Gastrocnemius medialis (tissue), 4 donors: ENCODE measurements around the gene GOLGA6A.

ENCODE experiments used
- CTCF ChIP-seq, 5 experiments: fragments of 450-650 bp in 3 of 5; fragments of 200-600 bp in 2 of 5; sonication (generic) in 2 of 5; IDR thresholded peaks in 4 of 5; conservative IDR thresholded peaks in 1 of 5; 1 replicate in 4 of 5; 2 replicates in 1 of 5; pipeline ENCODE4 v1.5.1; 2016 to 2019; ENCODE audit warnings: antibody characterized with exemption in 5 of 5, mild to moderate bottlenecking in 3 of 5, moderate library complexity in 3 of 5
- POLR2A ChIP-seq, 2 donors: fragments of 450-650 bp; IDR thresholded peaks; one replicate each; pipeline ENCODE4 v1.6.1; 2017; ENCODE audit warnings: antibody characterized with exemption in 2 of 2, mild to moderate bottlenecking in 2 of 2, moderate library complexity in 2 of 2

- TF ChIP-seq POLR2A (IDR thresholded peaks at IDR 0.05) (no peak), CTCF (IDR thresholded peaks at IDR 0.05 in 4 of 5, conservative IDR thresholded peaks at IDR 0.05 in 1 of 5) (no peak)
Measured at GRCh38 chr15:74027688-74028087, 54.7 kb downstream of the GOLGA6A start.
